ENCODE data around the gene LRBA.

The LRBA gene

DNA sequence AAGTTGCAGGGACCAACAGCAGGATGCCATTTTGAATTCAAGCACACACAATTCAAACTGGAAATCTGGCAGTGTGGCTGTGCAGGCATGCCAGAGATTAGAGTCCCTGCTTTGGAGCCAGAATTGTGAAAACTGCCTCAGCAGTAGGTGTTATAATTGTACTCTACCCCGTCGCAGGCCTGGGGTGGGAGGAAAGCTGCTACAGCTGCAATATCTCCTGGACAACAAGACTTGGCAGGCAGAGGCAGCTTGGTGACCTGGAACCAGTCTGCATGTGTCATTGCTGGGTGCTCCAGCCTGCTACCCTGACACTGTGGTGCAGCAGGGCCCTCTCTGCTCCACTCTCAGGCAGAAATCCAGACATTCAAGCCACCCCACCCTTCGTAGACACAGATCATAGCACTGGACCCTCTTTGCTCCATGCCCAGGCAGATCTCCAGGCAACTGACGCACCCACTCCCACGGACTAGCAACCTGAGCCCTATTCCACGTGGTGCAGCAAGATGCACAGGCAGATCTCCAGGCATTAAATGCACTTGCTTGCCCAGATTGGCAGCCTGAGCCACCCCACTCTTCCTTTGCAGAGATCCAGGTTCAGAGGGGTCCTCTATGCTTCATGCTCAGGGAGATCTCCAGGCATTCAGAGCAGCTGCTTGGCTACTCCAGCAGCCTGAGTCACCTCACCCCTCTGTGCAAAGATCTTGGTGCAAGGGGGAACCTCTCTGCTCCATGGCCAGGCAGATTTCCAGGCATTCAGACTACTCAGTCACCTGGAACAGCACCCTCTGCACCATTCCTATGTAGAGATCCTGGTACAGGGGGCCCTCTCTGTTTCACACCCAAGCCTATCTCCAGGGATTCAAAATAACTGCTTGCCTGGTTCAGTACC is 140.5 kb downstream of the LRBA start:
- no peak for DNase-seq (ENCODE audit: low spot score)

DNA sequence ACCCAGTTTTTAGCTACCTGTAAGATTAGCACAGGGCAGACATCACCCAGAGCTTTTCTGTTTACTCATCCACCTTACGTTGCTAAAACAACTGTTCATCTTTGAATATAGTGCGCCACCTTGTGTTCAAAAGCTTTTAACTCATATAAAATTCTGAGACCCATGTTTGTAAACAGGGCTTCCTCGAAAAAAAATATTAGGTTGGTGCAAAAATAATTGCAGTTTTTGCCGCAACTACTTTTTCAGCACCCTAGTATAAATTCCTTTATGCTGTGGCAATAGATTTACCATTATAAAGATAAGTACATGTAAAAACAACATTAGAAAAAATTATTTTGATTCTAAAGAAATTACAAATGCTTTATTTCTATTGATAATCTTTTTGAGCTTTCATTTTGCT is 147.9 kb downstream of the LRBA start:
- peak; percentile 66 for DNase-seq (ENCODE audit: low spot score)

DNA sequence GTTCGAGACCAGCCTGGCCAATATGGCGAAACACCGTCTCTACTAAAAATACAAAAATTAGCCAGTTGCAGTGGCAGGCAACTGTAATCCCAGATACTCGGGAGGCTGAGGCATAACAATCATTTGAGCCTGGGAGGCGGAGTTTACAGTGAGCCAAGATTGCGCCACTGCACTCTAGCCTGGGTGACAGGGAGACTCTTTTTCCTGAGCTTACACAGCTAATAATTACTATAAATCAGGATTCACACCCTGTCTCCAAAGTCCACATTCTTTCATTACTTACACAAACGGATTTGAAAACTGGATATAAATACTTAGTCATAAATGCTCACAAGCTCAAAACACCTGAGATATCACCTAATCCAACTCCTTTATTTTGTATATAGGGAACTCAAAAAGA is 151.6 kb downstream of the LRBA start:
- DNase-seq (ENCODE audit: low spot score): no peak

DNA sequence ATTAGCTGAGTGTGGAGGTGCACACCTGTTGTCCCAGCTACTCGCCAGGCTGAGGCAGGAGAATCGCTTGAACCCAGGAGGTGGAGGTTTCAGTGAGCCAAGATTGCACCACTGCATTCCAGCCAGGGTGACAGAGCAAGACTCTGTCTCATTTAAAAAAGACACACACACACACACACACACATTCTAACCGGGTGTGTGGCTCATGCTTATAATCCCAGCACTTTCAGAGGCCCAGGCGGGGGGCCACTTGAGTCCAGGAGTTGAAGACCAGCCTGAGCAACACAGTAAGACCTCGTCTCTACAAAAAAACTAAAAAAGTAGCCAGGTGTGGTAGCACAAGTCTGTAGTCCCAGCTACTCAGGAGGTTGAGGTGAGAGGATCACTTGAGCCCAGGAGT is 152.3 kb downstream of the LRBA start:
- no peak for DNase-seq (ENCODE audit: low spot score)

DNA sequence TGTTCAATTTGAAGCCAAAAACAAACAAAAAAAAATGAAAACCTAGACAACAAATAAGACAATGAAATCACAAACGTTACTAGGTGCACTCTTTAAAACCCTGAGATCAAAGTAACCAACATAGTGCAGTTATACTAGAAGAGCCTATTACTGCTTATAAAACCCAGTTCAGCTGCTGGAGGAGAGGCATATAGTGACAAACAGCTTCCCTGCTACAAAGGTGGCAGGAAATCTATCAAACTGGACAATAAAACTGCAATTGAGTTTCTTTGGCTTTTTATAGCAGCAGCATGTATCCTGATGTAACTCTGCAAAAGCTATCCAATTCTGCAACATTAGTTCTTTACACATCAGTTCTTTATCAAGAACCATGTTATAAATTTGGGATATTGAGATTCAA is 155.6 kb downstream of the LRBA start:
- no peak for DNase-seq (ENCODE audit: low spot score)

DNA sequence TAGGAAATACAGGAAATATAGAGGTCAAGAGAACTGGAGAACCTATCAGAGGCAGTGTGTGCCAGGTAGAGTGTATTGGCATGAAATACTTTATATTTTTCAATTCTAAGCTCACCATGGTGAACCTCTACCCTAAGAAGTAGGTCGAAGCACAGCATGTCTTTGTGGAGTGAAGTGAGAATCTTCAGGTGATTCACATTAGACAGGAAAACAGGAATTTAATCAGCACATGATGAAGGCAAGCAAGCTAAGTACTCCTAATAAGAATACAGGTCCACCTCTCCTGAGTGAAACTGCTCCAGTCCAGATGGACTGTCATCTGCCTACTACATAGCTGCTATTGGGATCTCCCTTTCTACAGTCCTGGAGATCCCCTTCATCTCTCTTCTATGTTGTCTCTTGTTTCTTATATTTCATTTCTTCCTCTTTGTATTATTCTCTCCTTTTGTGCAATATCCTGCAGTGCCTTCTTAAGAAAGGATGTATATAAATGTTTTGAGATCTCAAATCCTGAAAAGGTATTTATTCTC is 159.0 kb downstream of the LRBA start:
- no peak for DNase-seq (ENCODE audit: low spot score)

DNA sequence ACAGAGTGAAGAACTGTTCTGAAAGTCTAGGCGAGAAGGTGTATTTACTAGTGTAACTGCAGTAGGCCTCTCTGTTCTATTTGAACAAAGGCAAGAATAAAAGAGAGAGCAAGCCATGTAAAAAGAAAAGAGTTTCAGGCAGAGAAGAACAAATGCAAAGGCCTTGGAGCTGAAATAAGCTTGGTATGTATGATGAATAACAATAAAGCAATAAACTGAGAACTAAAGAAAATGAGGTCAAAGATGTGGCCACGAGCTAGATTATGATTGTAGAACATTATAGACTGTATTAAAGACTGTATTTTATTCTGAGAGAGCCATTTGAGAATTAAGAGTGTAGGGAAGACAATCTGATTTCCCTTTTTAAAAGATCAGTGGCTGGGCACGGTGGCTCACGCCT is 160.5 kb downstream of the LRBA start:
- no peak for DNase-seq (ENCODE audit: low spot score)

DNA sequence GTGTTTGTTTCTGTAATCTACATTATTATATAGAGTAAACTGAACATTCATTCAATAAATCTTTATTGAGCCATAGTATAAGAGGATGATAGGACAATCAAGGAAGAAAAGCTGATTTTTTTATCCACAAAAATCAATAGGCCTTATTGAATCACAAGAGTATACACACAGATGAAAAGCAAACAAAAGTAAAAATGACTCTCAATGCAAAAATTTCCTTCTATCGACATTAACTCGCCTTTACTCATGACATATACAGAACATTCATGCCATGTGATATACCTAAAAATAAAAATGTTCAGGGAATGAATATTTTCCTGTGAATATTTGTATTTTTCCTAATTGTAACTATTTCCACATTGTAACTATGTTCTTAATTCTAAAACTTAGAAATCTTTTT is 161.2 kb downstream of the LRBA start:
- DNase-seq (ENCODE audit: low spot score): no peak

DNA sequence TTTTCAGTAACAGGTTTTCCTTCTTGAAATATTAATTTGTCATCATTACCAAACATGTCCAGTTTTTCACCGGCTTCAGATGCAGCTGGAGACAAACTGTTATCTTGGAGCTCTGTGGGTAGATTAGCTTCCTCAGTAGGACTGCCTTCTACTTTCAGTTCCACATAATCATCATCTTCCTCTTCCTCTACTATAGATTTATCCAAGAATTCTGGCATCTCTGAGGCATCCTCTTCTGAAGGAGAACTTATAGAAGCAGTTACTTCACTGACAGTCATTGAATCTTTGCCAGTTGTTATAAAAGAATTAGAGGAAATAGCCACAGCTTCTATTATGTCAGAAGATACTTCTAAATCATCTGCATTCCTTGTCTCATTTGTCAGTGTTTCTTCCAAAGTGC is 162.9 kb downstream of the LRBA start:
- no peak for DNase-seq (ENCODE audit: low spot score)

DNA sequence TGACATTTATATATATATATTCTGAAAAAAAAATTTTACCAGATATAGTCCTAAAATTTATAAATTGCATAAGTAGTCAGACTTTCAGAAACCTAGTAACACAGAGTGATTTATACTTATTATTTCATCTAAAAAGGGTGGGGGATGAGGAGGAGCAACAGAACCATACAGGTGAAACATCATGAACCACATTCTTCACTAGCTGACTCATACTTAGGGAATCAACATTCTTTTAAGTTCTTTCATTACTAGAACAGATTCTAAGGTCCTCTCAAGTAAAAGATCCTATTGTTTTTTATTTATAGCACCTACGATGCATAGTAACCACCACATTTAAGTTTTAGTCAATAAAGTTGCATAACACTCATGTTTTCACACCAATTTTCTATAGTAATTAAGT is 166.1 kb downstream of the LRBA start:
- peak; percentile 24 for DNase-seq (ENCODE audit: low spot score)

DNA sequence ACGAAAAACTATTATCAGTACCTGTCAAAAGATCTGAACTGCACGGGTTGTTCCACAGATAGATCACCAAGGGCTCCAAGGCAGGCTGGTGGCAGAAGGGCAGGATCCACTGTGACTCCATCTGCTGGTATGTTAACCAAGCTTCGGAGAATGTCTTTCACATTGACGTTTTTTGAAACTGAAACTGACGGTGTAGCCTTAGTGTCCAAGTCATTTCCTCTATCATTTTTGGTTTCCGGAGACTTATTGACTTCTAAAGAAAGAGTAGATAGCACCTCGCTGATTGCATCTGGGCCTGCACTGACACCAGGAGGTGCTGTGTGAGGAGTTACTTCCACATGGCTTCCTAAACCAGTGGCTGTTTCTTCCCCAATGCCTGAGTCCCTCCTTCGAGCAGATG is 186.9 kb downstream of the LRBA start:
- DNase-seq (ENCODE audit: low spot score): peak; percentile 6

DNA sequence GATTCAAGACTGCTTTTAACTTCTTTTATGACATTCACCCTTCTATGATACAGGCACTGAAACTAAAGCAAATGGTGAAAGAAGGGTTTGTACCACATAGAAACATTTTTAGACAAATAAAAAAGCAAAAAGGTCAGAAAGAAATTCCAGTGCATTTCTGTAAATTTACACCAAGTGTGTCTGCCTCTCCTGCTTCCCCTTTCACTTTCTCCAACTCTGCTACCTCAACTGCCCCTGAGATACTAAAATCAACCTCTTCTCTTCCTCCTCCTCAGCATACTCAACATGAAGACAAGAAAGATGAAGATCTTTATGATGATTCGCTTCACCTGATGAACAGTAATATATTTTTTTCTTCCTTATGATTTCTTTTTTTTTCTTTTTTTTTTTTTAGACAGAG is 187.9 kb downstream of the LRBA start:
- no peak for DNase-seq (ENCODE audit: low spot score)

DNA sequence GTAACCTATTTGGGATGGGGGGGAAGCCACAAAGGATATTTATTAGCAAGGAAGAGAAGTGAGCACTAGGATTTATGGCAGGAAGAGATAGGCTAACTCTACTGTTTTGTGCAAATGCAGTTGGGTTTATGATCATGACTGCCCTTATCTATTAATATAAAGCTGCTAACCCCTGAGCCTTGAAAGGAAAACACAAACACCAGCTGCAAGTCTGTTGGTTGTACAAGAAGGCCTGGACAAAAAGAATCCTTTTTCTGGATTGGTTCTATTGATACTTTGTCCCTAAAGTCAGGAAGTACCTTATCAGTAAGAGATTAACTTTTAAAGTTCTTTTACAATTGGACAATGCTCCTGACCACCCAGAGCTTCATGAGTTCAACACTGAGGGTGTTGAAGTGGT is 188.8 kb downstream of the LRBA start:
- DNase-seq (ENCODE audit: low spot score): no peak

DNA sequence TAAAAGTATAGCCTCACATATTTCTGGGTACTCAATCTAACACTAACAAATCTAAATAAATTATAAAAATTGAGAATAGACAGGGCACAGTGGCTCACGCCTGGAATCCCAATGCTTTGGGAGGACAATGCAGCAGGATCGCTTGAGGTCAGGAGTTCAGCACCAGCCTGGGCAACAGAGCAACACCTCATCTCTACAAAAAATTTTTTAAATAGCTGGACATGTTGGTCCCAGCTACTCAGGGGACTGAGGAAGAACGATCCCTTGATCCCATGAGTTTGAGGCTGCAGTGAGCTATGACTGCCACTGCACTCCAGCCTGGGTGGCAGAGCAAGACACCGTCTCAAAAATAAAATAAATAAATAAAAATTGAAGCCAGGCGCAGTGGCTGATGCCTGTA is 192.7 kb downstream of the LRBA start:
- no peak for DNase-seq (ENCODE audit: low spot score)

DNA sequence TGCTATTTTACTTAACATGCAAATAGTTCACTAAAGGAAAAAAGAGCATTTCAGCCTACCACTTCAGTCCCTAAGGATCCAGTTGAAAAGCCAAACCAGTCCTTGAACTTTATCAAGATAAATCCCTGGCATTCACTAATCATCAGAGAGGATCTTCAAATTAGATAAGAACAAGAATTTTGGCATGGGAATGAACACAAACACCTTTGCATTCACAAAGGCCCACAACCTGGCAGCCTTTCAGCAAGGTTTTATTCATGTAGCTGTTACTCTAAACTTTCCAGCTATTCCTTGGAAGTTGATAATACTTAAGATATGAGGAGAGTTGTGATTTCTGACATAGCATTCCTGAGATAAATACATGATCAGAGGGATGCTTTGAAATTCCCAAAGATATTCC is 193.4 kb downstream of the LRBA start:
- DNase-seq (ENCODE audit: low spot score): no peak

DNA sequence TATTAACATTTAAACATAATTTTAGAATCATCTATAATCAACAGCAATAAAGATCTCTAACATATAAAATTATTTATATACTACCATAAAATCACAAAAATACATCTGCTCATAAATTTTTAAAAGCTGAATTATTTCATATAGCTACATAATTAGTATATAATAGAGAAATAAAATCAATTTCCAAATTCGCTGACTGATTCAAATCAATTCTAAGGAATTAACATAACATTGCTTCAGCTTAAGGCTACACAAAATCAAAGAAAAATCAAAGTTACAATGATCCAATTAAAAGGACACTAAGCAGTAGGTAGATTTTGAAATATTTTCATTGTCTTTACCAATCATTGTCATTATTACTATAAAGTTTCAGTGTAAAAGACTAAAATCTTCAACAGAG is 194.7 kb downstream of the LRBA start:
- DNase-seq (ENCODE audit: low spot score): no peak

DNA sequence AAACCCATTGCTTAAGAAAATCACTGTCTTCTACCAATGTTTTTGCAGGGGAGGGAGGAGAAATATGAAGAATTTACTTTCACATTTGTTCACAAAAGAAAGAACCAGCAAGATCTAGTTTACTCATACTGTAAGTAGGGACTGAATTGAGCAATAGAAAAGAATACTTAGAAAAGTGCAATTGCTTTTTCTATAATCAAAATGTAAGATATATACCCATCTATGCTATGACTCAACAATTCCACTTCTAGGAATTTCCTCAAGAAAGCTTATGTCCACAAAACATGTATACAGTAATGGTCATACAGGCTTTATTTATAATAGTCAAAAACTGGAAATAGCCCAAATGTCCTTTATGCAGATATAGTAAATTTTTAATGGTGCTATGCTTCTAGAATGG is 196.4 kb downstream of the LRBA start:
- no peak for DNase-seq (ENCODE audit: low spot score)

DNA sequence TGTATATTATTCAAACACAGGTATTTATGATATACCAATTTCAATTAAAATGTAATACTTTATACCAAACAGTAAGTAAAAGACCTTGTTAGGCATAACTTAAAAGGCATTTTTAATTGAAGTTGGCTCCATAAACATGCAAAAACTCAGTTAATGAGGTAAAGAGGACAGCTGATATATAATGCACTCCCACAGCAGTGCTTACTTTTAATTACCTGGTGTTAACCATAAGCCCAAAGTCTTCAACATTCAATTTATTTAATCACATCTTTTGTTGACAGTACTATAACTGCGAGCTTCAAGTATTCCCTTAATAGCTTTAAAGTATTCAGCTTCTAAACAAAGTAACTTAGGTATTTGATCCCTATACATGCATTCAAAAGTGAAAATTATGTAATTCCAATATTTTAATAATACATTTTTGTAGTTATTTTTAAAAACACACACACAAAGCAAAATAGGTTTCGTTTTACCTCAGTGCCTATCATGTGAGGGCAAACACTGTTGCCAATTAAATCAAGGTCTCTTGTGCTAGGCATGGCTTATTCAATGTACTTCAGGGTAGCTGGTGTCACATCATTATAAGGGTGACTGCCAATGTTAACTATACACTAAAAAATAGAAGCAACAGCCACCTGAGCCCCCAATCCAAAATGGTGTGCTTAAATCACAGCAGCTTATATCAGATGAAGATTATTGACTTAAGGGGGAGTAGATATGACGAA is 197.1 kb downstream of the LRBA start:
- no peak for DNase-seq (ENCODE audit: low spot score)

DNA sequence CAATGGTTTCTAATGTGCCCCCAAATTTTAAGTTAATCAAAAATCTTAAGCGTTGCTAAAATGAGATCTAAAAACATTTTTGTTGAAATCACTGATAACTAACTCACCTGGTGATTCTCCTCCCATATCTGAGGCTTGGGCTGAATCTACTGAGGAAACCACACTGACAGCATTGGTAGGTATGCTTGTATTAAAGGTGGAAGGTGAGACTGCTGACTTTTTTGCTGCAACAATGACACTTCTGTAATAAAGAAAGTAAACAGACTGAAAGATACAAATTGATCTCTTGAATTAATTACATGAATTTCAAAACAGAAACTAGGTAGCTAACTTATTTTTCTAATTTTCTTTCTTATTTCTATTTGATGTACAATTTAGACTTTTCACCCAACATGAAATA is 198.1 kb downstream of the LRBA start:
- no peak for DNase-seq (ENCODE audit: low spot score)

DNA sequence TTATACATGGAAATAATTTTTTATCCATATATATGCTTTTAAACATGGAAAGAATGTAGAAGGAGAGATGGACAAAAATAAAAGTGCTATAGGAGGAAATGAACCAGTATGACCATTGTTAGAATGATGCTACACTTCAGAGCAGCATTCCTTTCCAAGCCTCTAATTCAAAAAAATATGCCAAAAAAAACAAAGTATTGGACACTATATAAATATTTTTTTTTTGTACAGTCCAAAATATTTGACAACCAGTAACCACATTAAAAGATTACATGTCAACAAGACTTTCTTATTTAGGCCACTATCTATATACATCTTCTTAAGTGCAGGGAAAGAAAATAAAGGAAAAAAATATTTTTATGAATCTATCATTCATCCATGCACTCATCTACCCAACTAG is 198.6 kb downstream of the LRBA start:
- no peak for DNase-seq (ENCODE audit: low spot score)

DNA sequence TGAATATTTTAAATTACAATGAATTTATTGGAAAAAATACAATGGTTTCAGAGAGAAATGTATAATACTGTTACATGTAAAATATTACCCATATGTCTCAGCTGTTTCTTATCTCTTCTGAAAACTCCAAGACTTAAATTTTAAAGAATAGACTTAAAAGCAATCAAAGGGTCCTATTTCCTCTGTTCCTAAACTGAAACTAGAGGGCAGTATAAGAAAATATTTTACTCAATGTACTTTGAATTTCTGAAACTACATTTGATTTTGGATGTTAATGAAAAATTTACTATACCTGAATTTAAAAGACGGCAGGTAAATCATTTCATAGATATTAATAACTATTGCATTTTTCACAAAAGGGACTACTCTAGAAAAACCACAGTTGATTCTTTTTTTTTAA is 200.2 kb downstream of the LRBA start:
- DNase-seq (ENCODE audit: low spot score): no peak

DNA sequence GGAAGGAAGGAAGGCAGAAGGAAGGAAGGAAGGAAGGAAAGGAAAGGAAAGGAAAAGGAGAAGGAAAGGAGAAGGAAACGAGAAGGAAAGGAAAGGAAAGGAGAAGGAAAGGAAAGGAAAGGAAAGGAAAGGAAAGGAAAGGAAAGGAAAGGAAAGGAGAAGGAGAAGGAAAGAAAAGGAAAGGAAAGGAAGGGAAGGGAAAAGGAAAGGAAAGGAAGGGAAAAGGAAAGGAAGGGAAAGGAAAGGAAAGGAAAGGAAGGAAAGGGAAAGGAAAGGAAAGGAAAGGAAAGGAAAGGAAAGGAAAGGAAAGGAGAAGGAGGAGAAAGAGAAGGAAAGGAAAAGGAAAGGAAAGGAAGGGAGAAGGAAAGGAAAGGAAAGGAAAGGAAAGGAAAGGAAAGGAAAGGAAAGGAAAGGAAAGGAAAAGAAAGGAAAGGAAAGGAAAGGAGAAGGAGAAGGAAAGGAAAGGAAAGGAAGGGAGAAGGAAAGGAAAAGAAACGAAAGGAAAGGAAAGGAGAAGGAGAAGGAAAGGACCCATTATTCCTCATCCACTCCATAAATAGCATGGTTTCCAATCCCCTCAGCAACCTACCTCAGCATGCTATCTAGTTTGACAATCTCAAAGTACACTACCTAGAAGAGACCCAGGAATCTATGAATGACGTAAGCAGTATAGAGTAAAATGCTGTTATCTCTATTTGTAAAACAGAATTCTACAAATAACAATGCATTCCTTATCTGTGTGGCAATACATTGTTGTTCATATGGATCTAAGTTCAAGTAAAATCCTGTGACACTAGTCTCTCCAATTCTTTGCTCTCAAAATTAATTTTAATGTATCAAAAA is 209.7 kb downstream of the LRBA start:
- no peak for DNase-seq (ENCODE audit: low spot score)

DNA sequence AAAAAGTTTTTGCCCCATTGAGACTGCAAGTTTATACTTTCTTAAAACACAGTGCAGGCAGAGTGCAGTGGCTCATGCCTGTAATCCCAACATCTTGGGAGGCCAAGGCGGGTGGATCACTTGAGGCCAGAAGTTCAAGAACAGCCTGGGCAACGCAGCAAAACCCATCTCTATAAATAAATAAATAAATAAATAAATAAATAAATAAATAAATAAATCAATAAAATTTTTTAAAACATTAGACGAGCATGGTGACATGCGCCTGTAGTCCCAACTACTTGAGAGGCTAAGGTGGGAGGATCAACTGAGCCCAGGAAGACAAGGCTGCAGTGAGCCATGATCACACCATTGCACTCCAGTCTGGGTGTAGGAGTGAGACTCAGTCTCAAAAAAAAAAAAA is 213.3 kb downstream of the LRBA start:
- DNase-seq (ENCODE audit: low spot score): no peak
